ENCODE measurements around the gene NFIA. TPM values are rescaled to one million over a fixed set of nuclear protein-coding genes. Genes with fewer than 3 reads are reported as not detected.

Gene NFIA
- polyA plus RNA-seq, 3 donors: 1.4 to 5.3 (median 2.4) TPM

DNA sequence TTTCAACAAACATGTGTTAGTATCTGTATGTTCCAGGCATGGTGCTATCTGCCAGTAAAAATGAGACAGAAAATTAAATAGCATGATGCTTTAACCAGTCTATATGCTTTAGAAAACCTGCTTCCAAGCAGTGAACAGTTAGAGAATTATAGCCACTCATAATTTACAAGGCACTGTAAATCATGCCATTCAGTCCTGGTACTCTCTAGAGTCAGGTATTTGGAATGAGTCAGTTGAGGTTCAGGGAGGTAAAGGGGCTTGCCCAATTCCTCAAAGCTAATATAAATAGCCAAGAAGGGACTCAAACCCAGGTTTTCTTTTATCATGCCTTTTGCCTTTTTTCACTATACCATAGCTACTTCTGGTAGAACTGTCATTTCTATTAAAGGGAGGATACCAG is 184.4 kb downstream of the NFIA start:
- H2AFZ ChIP-seq (ENCODE audit: insufficient read depth, low read depth, low read length, poor library complexity, severe bottlenecking): no peak overlapping the region
- H3K4me3 ChIP-seq (replicated peaks in 1 of 3; ENCODE audit: low read depth in 2 of 3, low read length in 3 of 3): no peak overlapping the region
- Mint-ChIP-seq H3K9me3 (no peaks in the 10 kb centered on the region), H3K4me1 (peaks cover 3% of the 10 kb centered on the region), H3K27ac (no peak overlapping the region), H3K27me3 (ENCODE audit: low read depth in 3 of 3) (no peaks in the 10 kb centered on the region), H3K36me3 (peaks cover 0 to 2% of the 10 kb centered on the region in 2 donors), H3K4me3 (no peak overlapping the region)
- H3K27ac ChIP-seq (ENCODE audit: low read depth in 1 of 2, low read length in 2 of 2): no peak overlapping the region
- no peaks in the 10 kb centered on the region for H3K36me3 ChIP-seq (replicated peaks in 1 of 2; ENCODE audit: control insufficient read depth in 1 of 2, insufficient read depth in 2 of 2, low read length in 2 of 2)
- no peaks in the 10 kb centered on the region for H3K79me2 ChIP-seq (ENCODE audit: insufficient read depth, low read length)
- TF ChIP-seq, protein P1, sequence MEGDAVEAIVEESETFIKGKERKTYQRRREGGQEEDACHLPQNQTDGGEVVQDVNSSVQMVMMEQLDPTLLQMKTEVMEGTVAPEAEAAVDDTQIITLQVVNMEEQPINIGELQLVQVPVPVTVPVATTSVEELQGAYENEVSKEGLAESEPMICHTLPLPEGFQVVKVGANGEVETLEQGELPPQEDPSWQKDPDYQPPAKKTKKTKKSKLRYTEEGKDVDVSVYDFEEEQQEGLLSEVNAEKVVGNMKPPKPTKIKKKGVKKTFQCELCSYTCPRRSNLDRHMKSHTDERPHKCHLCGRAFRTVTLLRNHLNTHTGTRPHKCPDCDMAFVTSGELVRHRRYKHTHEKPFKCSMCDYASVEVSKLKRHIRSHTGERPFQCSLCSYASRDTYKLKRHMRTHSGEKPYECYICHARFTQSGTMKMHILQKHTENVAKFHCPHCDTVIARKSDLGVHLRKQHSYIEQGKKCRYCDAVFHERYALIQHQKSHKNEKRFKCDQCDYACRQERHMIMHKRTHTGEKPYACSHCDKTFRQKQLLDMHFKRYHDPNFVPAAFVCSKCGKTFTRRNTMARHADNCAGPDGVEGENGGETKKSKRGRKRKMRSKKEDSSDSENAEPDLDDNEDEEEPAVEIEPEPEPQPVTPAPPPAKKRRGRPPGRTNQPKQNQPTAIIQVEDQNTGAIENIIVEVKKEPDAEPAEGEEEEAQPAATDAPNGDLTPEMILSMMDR (IDR thresholded peaks at IDR 0.05): no peak
- H3K9ac ChIP-seq (ENCODE audit: insufficient read depth, low read length, poor library complexity, severe bottlenecking): no peak overlapping the region
- DNase-seq: no peak
- no peaks in the 10 kb centered on the region for H3K27me3 ChIP-seq (ENCODE audit: control insufficient read depth in 2 of 2, insufficient read depth in 2 of 2, low read length in 2 of 2)
- no peaks in the 10 kb centered on the region for H4K20me1 ChIP-seq (ENCODE audit: insufficient read depth, low read length)
- no peak overlapping the region for H3K4me2 ChIP-seq (replicated peaks; ENCODE audit: extremely low read depth, low read length, poor library complexity, severe bottlenecking)
- intact Hi-C loops (cut with micrococcal nuclease): no loop called here
- H3K9me3 ChIP-seq (replicated peaks in 1 of 2; ENCODE audit: control insufficient read depth in 1 of 2, insufficient read depth in 1 of 2, low read length in 2 of 2): no peaks in the 10 kb centered on the region
- no peaks in the 10 kb centered on the region for H3K4me1 ChIP-seq (ENCODE audit: control insufficient read depth in 1 of 2, insufficient read depth in 2 of 2, low read length in 2 of 2)

DNA sequence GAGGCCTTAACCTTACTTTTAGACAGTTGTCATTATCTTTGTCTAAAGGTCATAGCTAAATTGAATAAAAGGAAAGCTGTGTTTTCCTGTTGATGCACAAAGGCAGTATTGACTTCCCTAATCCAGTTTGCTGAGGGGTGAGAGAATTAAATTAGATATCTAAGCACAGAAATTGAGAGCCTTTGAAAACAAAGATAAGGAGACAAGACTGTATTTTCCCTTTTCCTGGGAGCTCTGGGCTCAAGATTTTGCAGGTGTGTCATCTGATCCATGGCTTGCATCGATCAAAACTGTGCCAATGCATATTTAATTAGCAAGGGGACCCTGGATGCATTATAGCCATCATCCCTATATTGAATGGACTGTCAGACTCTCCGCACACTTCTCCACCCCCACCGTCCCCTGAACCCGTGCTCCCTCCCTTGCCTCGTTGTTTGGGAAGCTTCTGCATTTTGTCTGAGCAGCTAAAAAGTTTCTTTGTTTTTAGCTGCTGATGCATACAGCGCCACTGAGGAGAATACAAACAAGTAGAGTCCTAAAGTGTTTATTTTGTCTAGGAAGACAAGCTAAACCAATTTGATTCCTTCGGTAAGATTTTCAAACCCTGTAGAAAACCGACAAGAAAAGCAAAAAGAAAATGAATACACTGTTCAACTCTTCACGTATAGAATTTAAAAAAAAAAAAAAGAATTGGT is 186.3 kb downstream of the NFIA start:
- Histone ChIP-seq H3K9ac (ENCODE audit: insufficient read depth, low read length, poor library complexity, severe bottlenecking) (no peak overlapping the region), H3K4me1 (ENCODE audit: control insufficient read depth in 1 of 2, insufficient read depth in 2 of 2, low read length in 2 of 2) (no peaks in the 10 kb centered on the region), H2AFZ (ENCODE audit: insufficient read depth, low read depth, low read length, poor library complexity, severe bottlenecking) (no peak overlapping the region), H3K9me3 (replicated peaks in 1 of 2; ENCODE audit: control insufficient read depth in 1 of 2, insufficient read depth in 1 of 2, low read length in 2 of 2) (no peaks in the 10 kb centered on the region), H3K4me3 (replicated peaks in 1 of 3; ENCODE audit: low read depth in 2 of 3, low read length in 3 of 3) (no peak overlapping the region), H3K4me2 (replicated peaks; ENCODE audit: extremely low read depth, low read length, poor library complexity, severe bottlenecking) (no peak overlapping the region), H4K20me1 (ENCODE audit: insufficient read depth, low read length) (no peaks in the 10 kb centered on the region), H3K79me2 (ENCODE audit: insufficient read depth, low read length) (no peaks in the 10 kb centered on the region), H3K27ac (ENCODE audit: low read depth in 1 of 2, low read length in 2 of 2) (no peak overlapping the region), H3K36me3 (replicated peaks in 1 of 2; ENCODE audit: control insufficient read depth in 1 of 2, insufficient read depth in 2 of 2, low read length in 2 of 2) (no peaks in the 10 kb centered on the region), H3K27me3 (ENCODE audit: control insufficient read depth in 2 of 2, insufficient read depth in 2 of 2, low read length in 2 of 2) (no peaks in the 10 kb centered on the region)
- H3K4me1 Mint-ChIP-seq: peaks cover 2% of the 10 kb centered on the region
- 100% methylated on average over 1 of the region's 9 CpGs for WGBS (ENCODE audit: insufficient coverage)
- no peaks in the 10 kb centered on the region for H3K27me3 Mint-ChIP-seq (ENCODE audit: low read depth in 3 of 3)
- intact Hi-C loops (cut with micrococcal nuclease): no loop called here
- no peak for DNase-seq
- no peak overlapping the region for H3K4me3 Mint-ChIP-seq
- no peak overlapping the region for H3K27ac Mint-ChIP-seq
- no peaks in the 10 kb centered on the region for H3K9me3 Mint-ChIP-seq
- peaks cover 0 to 2% of the 10 kb centered on the region in 2 donors for H3K36me3 Mint-ChIP-seq
- TF ChIP-seq, protein P1 (IDR thresholded peaks at IDR 0.05): no peak
